HG03469 (cell line): Measurements from ENCODE around the gene MCCD1.

Source experiments
- ATAC-seq: cut with Tn5 transposase; IDR thresholded peaks from one replicate; pipeline ENCODE4 v1.9.1; 2021; ENCODE audit warnings: mild to moderate bottlenecking, moderate library complexity, moderate number of reproducible peaks; ENCODE audit not compliant: unreplicated experiment

The MCCD1 gene

DNA sequence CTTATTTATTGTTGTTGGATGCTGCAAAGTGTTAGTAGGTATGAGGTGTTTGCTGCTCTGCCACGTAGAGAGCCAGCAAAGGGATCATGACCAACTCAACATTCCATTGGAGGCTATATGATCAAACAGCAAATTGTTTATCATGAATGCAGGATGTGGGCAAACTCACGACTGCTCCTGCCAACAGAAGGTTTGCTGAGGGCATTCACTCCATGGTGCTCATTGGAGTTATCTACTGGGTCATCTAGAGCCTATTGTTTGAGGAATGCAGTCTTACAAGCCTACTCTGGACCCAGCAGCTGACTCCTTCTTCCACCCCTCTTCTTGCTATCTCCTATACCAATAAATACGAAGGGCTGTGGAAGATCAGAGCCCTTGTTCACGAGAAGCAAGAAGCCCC lies 18.8 kb upstream of the MCCD1 start:
- no peak for ATAC-seq

DNA sequence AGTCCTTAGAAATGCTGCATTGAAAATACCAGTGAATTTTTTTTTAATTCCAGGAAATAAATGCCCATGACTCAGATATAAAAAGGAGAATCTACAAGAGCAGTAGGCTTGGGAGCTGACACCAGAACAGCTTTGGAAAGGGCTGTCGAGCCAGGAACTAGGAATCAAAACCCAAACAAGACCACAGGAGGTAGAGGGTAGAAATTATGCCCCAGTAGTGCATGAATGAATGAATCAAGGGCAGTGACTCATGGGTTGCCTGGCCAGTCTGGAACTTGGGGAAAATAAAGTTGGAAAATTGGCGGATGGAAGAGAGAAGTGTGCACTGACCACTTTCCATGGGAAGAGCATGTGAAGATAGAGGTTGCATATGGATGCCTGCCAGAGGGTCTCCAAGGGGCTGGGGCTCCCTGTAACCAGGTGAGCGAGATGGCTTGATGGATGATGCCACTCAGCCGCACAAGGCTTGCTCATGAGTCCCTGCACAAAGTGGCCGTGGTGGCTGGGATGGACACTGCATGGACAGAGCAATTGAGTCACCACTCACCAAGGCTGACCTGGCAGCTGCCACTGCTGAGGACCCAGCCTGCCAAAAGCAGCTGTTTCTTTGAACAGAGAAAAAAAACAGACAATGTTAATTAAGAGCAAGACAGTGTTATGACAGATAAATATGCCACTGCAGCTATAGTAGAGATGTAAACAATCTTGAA lies 15.2 kb upstream of the MCCD1 start:
- ATAC-seq: no peak

DNA sequence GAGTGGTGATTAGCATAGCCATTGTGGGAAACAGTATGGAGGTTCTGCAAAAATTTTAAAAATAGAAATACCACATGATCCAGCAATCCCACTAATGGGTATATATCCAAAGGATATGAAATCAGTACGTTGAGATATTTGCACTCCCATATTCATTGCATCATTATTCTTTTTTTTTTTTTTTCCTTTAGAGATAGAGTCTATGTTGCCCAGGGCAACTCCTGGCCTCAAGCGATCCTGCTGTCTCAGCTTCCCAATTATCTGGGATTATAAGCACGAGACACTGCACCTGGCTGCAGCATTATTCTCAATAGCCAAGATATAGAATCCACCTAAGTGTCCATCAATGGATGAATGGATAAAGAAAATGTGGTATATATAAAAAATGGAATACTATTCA lies 6.9 kb upstream of the MCCD1 start:
- ATAC-seq: no peak

DNA sequence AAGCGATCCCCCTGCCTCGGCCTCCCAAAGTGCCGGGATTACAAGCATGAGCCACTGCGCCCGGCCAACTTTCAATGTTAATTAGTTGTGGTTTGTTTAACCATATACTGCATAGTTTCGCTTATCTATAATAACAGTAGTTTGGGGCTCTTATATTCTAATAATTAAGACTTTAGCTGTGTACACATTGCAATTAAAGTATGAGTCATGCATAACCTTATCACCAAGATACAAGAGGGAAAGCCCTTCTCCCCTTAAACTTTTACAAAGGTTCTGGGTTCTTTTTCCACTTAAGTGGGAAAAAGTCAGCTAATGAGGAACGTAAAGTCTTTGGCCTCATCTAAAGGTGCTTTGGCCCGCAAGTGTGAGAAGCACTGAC lies 3.2 kb upstream of the MCCD1 start:
- ATAC-seq: no peak

DNA sequence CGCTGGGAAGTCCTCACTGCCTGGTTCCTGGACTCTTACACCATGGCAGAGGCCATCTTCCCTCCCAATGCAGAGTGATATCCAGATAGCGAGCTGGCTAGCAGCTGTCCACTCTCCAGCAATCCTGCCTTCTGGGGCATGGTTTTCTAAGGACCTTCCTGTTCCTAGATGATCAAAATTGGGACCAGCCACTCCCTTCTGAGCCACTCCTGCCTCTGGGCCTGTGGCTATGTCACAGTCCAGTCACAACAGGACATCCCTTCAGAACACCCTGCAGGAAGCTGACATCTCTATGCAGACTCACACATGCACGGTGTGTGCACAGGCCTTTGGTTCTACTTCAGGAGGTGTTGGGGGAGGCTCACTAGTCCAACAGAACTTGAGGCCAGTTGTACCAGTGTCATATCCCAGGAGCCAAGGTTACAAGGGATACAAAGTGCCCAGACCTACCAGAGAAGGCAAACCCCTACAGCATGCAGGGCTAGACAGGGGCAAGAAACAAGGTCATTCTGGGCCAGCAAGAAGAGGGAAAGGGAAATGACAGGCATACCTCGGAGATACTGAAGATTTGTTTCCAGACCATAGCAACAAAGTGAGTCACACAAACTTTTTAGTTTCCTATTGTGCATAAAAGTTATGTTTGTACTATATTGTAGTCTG lies 2.7 kb upstream of the MCCD1 start:
- no peak for ATAC-seq

DNA sequence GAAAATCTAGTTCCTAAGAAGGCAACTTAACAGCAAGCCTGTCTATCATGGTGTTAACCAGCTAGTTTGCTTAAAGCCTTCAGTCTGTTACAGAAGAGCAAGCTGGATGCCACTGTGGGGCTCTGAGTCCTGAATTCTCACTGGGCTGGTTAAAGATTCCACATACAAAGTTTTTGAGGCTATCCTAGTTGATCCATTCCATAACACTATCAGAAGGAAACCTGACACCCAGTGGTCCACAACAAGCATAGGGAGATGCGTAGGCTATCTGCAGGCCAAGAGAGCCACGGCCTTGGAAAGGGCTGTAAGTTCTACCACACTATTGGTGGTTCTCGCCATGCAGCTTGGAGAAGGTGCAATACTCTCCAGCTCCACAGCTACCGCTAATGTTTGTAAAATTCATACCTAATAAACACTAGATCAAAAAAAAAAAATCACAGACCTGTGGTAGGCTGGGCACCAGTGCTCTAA lies 420 bp upstream of the MCCD1 start:
- ATAC-seq: no peak

DNA sequence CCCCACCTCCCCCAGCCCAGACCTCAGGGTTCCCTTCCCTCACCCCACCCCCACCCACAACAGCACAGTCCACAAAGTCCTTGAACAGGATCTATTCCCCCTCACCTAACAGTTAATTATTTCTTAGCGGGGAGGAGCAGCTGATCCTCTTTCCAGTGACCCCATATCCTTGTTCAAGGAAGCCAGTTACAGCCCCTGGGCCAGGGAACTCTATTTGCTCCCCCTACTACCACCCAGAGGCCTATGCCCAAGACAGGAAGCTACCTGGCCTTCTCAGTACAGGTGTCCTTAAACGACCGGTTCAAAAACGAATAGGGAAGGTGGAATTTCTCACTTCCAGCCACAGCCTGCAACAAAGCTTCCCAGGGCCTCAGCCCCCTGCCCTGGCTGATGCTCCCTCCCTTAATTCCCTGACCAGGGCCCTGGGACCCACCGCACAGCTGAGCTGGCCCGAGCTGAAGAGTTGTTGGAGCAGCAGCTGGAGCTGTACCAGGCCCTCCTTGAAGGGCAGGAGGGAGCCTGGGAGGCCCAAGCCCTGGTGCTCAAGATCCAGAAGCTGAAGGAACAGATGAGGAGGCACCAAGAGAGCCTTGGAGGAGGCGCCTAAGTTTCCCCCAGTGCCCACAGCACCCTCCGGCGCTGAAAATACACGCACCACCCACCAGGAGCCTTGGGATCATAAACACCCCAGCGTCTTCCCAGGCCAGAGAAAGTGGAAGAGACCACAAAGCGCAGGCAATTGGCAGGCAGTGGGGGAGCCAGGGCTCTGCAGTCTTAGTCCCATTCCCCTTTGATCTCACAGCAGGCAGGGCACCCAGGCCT lies 778 bp downstream of the MCCD1 start:
- ATAC-seq: no peak

DNA sequence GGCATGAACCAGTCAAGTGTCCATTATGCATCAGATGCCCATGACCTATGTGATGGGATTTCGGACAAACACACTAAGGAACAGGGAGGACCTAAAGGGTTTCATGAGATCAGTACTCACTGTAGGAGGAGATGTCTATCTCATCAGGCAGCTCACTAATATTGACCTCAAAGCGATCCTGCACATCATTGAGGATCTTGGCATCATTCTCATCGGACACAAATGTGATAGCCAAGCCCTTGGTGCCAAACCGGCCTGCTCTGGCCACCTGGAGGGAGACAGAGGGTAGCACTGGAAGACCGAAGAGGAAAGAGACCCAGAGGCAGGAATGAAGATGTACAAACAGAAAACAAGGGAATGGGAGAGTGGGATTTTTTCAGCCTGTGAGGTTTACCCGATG lies 1.9 kb downstream of the MCCD1 start:
- no peak for ATAC-seq

DNA sequence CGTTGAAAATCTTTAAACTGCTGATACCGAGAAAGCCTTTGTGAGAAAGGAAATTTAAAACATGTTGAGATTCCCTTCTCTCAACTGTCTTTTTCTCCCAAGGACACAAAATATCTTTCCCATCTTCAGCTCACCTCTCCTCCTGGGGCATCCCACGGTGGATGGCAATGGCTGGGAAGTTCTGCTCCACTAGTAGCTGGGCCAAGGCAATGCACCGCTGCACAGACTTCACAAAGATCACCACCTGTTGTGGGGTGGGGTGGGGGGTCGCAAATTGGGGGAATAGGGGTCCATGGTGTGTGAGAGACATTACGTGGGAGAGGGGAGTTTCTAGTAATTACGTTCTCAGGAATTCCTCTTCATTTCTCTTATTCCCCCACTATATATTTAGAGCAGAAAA lies 2.4 kb downstream of the MCCD1 start:
- ATAC-seq: no peak

DNA sequence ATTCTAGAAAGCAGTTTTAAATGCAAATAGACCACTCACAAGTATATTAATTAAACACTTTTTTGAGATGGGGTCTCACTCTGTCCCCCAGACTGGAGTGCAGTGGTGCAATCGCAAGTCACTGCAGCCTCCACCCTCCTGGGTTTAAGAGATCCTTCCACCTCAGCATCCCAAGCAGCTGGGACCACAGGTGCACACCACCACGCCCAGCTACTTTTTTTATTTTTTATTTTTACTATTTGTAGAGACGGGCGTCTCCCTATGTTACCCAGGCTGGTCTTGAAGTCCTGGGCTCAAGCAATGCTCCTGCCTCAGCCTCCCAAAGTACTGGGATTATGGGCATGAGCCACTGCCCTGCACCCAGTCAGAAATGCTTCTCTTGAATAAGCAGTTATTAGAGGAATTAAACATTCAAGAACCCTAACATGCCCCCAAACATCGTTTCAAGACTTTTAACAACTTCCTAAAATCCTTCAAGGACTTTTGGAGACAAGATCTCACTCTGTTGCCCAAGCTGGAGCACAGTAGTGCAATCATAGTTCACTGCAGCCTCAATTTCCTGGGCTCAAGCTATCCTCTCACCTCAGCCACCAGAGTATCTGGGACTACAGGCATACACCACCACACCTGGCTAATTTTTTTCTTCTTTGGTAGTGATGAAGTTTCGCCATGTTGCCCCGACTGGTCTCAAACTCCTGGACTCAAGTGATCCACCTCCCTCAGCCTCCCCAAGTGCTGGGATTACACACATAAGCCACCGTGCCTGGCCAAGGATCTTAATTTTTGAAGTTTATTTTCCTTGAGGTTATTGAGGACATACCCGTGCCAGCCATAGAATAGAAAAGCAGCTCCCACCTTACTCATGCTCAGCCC lies 3.2 kb downstream of the MCCD1 start:
- ATAC-seq: no peak

DNA sequence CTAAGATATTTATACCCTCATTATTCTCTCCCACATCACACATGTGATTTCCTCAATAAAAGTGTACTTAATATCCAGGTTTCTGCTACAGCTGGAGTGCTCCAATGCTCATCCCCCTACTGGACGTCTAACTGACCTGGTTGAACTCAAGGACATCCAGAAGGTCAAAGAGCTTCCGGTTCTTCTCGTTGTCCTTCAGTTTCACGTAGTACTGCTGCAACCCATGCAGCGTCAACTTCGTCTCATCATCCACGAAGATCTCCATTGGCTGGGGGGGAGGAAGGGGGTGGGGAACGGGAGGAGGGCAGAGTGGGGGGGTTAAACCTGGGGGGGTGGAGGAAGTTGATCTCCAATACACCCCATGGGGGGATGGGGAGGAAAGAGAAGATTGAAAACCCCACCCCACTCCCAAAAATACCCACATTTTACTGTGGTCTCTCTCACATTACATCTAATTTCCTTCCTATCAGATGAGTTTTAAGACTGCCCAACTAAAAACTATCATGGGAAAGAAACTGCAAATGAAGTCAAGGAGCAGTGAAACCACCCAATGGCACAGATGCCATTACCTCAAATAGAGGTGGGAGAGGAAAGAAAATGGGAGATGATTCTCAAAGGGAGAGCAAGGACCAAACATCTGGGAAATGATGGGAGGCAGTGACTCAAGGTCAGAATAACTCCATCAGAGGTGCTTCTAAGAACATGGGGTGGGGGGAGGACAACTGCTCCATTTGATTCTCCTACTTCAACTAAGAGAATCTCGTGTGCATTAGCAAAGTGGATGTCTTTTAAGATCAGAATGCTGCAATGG lies 4.1 kb downstream of the MCCD1 start:
- ATAC-seq: no peak

DNA sequence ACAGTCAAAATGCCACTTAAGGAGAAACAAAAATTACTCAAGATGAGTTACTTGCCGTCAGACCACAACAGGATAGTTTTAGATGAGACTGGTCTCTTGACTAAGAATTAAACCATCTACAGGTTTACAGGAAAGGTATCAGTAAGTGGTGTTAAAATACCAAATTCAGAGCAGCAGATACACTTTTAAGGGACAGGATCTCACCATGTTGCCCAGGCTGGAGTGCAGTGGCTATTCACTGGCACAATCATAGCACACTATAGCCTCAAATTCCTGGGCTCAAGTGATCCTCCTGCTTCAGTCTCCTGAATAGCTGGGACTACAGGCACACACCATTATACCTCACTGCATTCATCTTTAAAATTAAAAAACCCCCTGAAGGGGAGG lies 4.7 kb downstream of the MCCD1 start:
- no peak for ATAC-seq

DNA sequence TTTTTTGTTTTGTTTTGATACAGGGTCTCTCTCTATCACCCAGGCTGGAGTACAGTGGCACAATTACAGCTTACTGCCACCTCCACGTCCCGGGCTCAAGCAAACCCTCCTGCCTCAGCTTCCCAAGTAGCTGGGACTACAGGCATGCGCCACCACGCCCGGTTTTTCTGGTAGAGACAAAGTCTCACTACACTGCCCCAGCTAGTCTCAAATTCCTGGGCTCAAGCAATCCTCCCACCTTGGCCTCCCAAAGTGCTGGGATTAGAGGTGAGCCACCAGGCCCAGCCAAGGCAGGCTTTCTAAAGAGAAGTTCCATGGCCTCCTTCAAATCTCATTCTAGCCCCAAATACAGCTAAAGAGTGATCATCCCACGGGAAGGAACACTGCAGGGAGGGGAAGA lies 5.2 kb downstream of the MCCD1 start:
- no peak for ATAC-seq

DNA sequence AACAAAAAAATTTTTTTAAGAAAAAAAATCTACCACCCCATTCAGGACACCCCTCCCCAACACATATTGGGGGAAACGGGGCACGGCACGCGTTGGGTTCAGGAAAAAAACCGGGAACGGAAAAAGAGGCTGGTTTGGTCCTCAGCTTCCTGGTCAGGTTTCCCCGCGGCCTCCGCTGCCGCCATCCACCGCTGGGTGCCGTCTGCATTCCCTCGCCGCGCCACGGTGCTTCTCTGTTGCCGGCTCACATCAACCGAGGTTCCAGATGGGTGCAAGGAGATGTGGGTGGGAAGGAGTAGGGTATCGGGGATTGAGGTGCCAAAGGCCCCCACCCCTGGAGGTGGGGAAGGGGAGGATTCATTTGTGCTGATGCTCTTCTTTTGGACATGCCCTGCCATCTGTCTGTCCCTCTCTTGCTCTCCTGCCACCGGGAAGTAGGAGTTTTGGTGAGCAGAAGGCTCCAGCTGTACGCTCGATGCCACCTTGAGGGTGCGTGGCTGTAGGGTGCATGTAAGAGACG lies 5.8 kb downstream of the MCCD1 start:
- ATAC-seq: no peak

DNA sequence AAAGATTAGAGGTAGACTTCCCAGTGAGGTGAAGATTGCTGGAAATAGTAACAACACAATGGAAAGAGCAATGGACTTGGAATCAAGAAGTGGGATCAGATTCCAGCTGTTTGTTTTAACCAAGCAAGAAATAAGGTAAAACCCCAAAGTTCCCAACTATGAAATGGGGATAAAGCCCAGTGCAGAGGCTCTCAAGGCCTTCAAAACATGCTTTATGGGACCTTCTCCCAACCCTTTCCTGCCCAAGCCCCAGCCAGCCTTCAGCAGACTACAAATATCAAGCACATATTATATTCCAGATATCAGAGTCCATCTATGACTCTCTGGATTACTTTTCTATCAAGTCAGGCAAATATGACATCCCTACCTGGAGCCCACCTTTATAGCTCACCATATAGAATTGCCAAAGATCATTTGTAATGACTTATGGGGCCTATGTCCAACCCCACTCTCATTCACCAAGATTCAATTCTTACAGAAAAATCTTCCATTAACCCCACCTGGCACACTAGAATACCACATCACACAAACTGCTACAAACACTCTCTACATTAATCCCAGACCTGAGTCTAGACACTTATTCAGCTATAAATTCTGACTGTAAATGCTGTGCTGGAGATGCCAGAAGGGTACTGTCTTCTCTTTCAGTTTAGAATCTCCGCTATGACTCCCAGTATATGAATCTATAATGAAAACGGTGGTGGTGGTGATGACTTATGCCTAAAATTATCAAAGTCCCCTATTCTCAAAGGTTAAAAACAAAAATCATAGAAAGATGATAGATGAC lies 7.0 kb downstream of the MCCD1 start:
- ATAC-seq: no peak

DNA sequence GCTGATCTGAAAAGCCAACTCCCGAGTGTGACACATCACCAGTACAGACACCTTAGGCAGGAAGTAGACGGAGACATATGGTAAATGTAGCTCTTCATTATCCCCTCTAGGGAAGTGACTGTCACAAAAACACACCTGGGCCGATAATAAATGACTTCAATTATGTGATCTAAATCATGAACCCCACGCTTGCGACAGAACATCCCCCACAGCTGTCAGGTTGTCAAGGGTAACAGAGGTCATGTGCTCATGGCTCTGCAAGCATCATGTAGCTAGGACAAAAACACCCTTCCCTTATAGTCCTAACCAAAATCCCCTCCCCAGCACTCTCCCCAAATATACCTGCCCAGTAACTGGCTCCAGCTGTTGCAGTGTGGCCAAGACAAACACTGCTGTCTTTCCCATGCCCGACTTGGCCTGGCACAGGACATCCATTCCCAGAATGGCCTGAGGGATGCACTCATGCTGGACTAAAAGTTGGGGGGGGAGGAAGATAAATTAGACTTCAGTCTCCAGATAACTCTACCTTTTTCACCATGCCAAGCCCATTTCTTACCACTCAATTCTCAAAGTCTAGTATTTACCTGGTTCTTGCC lies 10.1 kb downstream of the MCCD1 start:
- ATAC-seq: no peak

DNA sequence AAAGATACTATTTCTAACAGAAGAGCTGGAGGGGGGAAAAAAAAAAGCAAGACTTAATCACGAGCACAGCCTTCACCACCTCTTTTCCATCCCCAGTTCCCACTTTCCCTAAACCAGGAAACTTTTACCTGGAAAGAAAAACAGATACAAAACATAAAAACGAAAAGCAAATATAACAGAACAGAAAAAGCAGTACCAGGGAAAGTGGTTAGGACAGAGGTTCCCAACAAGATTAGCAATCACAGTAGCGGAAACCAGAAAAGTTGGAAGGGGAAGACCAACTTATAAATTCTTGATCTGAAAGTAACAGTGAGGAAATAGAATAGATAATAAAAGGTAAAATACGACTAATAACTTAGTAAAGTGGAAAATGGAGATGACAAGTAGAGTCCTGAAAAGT lies 11.9 kb downstream of the MCCD1 start:
- no peak for ATAC-seq

DNA sequence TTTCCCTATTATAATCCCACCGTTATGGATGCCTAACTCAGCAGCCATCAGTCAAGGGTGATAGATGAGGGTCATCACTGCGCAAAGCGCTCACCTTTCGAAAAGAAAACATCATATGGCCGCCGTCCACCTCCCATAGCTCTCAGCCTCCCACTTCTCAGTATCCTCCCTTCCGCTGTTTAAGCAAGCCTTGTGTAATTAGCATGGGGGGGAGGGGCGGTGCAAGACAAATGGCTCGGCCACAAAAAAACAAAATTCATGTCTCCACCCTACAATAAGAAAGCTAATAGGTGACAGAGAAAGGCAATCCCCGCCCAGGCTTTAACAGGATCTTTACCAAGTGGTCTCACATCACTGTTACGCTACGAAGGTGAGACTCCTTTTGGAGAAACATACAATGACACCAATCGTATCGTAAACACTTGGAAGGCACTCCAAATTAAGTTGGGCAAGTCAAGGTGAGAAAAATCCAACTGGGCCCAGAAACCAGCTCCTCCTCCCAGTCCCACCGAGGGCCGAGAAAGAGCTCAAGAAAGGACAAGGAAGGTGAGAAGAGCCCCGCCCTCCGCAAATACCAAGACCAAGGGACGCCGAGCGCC lies 12.4 kb downstream of the MCCD1 start:
- no peak for ATAC-seq
